K562 (cell line): Measurements from ENCODE around the gene LTBP1. TPM values are rescaled to one million over a fixed set of nuclear protein-coding genes. Genes with fewer than 3 reads are reported as not detected.
A peak's percentile ranks its signal among the peaks of the same experiment; 100 is the strongest.

Experiments
- ATAC-seq: fragments of 200-7000 bp; cut with Tn5 transposase; 3 replicates; pipeline ENCODE4 v1.9.1; 2020; ENCODE audit warnings: moderate library complexity
- BruUV-seq: library from RNA; stranded (reverse); fragments of 400-500 nt; replicated peaks from 2 replicates; lab custom pipeline; 2021; lab: Mats Ljungman, UMichigan
- CTCF ChIA-PET: fragments of 300-600 bp; formaldehyde crosslinking; extraction: SDS; loops from one replicate; lab custom pipeline; 2021; ENCODE audit warnings: low intra/inter-chr PET ratio; lab: Yijun Ruan, JAX
- POLR2A ChIA-PET: fragments of 300-600, 350-650 bp; sonication (Branson Sonifier 250); formaldehyde crosslinking; extraction: SDS; loops from one replicate; lab custom pipeline; 2021; ENCODE audit warnings: antibody characterized with exemption, inconsistent platforms; lab: Yijun Ruan, JAX
- DNase-seq, 4 experiments: peaks; one replicate each; pipeline versions ENCODE4 v3.0.0 to v3.0.0-alpha.2; 2011 to 2018; ENCODE audit warnings: low spot score in 3 of 4, mixed read lengths in 3 of 4; ENCODE audit errors: extremely low read depth in 1 of 4
- FAIRE-seq: peaks from 2 replicates; lab custom pipeline; 2011; peaks lifted over from hg19 to GRCh38; lab: Jason Lieb, UNC
- H2AFZ ChIP-seq: 2 replicates; pipeline ENCODE4 v1.6.0; 2011; ENCODE audit warnings: low read depth, low read length, control low read depth, inconsistent platforms
- H3K27ac ChIP-seq: fragments of 200-600 bp; 3 replicates; pipeline ENCODE4 v1.8.0; 2011; ENCODE audit warnings: low read depth, mild to moderate bottlenecking, control low read depth, inconsistent platforms, low read length, moderate library complexity, mixed read lengths; ENCODE audit errors: extremely low read depth
- H3K27me3 ChIP-seq, 2 experiments: fragments of 300-600 bp in 1 of 2; 2 replicates in 1 of 2; 3 replicates in 1 of 2; pipeline versions ENCODE4 v1.6.0 to v1.8.0; 2011; ENCODE audit warnings: inconsistent platforms in 2 of 2, low read length in 2 of 2, mild to moderate bottlenecking in 1 of 2, mixed read lengths in 1 of 2, moderate library complexity in 1 of 2; ENCODE audit not compliant: control insufficient read depth in 2 of 2, insufficient read depth in 2 of 2
- H3K36me3 ChIP-seq: fragments of 300-600 bp; 3 replicates; pipeline ENCODE4 v1.8.0; 2011; ENCODE audit warnings: mild to moderate bottlenecking, low read length, inconsistent platforms; ENCODE audit not compliant: control insufficient read depth, insufficient read depth
- H3K4me1 ChIP-seq, 2 experiments: fragments of 200-600 bp in 1 of 2; replicated peaks in 1 of 2; 2 replicates in 1 of 2; 3 replicates in 1 of 2; pipeline versions ENCODE4 v1.5.1 to v1.8.0; 2011; ENCODE audit warnings: inconsistent platforms in 2 of 2, low read length in 2 of 2, mild to moderate bottlenecking in 1 of 2, mixed read lengths in 1 of 2, moderate library complexity in 1 of 2; ENCODE audit not compliant: control insufficient read depth in 2 of 2, insufficient read depth in 2 of 2
- H3K4me2 ChIP-seq: 2 replicates; pipeline ENCODE4 v1.6.1; 2011; ENCODE audit warnings: low read length, control low read depth, inconsistent platforms, mixed read lengths; ENCODE audit not compliant: insufficient read depth
- H3K4me3 ChIP-seq: fragments of 200-600 bp; sonication (generic), shearing (Covaris generic); 2 replicates; pipeline ENCODE4 v1.5.1; 2016; ENCODE audit warnings: control low read depth, inconsistent platforms
- H3K79me2 ChIP-seq: fragments of 200-600 bp; 3 replicates; pipeline ENCODE4 v1.8.0; 2011; ENCODE audit warnings: low read length, inconsistent platforms; ENCODE audit not compliant: control insufficient read depth, insufficient read depth
- H3K9ac ChIP-seq, 2 experiments: 2 replicates each; pipeline versions ENCODE4 v1.6.0 to v1.6.1; 2011; ENCODE audit warnings: low read depth in 2 of 2, low read length in 2 of 2, control low read depth in 1 of 2, inconsistent platforms in 1 of 2, mild to moderate bottlenecking in 1 of 2, mixed read lengths in 1 of 2; ENCODE audit not compliant: insufficient read depth in 1 of 2
- H3K9me1 ChIP-seq: one replicate; pipeline ENCODE4 v1.6.0; 2011; ENCODE audit warnings: inconsistent platforms, mild to moderate bottlenecking, low read length, moderate library complexity; ENCODE audit not compliant: control insufficient read depth, insufficient read depth
- H3K9me3 ChIP-seq: replicated peaks from 2 replicates; pipeline ENCODE4 v1.5.1; 2011; ENCODE audit warnings: low read depth, low read length, inconsistent platforms; ENCODE audit not compliant: control insufficient read depth, insufficient read depth
- H4K20me1 ChIP-seq: replicated peaks from 2 replicates; pipeline ENCODE4 v1.6.1; 2011; ENCODE audit warnings: low read length, inconsistent platforms, mixed read lengths; ENCODE audit not compliant: control insufficient read depth, insufficient read depth
- CAMTA2 ChIP-seq: fragments of 250-450 bp; sonication (Bioruptor Pico); conservative IDR thresholded peaks from 2 replicates; pipeline ENCODE4 v1.5.1; 2022
- CBX5 ChIP-seq: IDR thresholded peaks from 2 replicates; pipeline ENCODE4 v1.6.1; 2014; ENCODE audit warnings: low read depth, borderline replicate concordance
- LEF1 ChIP-seq: fragments of 450-650 bp; IDR thresholded peaks from 2 replicates; pipeline ENCODE4 v1.6.1; 2016; ENCODE audit warnings: mild to moderate bottlenecking
- MEF2D ChIP-seq: conservative IDR thresholded peaks from 2 replicates; pipeline ENCODE4 v1.6.1; 2016; ENCODE audit warnings: low read depth, missing genetic modification characterization, missing compliant biosample characterization
- PKNOX1 ChIP-seq: fragments of 450-650 bp; IDR thresholded peaks from 2 replicates; pipeline ENCODE4 v1.6.1; 2016
- PPARD ChIP-seq: fragments of 250-450 bp; sonication (Bioruptor Pico); IDR thresholded peaks from 2 replicates; pipeline ENCODE4 v1.8.0; 2022; ENCODE audit warnings: inconsistent platforms, mild to moderate bottlenecking, moderate library complexity
- STAT5A ChIP-seq: IDR thresholded peaks from 2 replicates; pipeline ENCODE4 v1.6.1; 2012; ENCODE audit warnings: low read length, inconsistent platforms, borderline replicate concordance
- TCF7 ChIP-seq: sonication (generic); IDR thresholded peaks from 2 replicates; pipeline ENCODE4 v1.6.1; 2016; ENCODE audit warnings: antibody characterized with exemption, borderline replicate concordance
- ZEB2 ChIP-seq: fragments of 450-650 bp; IDR thresholded peaks from 2 replicates; pipeline ENCODE4 v1.6.1; 2016
- WGBS: fragments of 100-300 bp; shearing (Covaris generic); methylation state at CpG from one replicate; pipeline ENCODE4 v1.1.6; 2016; ENCODE audit warnings: low coverage, mixed read lengths; ENCODE audit not compliant: insufficient coverage; ENCODE audit errors: missing lambda C conversion rate; 5-methylcytosine and 5-hydroxymethylcytosine counted together
- in situ Hi-C: fragments of 300-500 bp; cut with MboI; formaldehyde crosslinking; loops from 4 replicates; pipeline ENCODE4 v1.15.0; 2018; ENCODE audit warnings: inconsistent platforms, mixed read lengths
- intact Hi-C: fragments of 100-400 bp; cut with micrococcal nuclease; formaldehyde crosslinking; loops from 2 replicates; pipeline ENCODE4 v1.14.2; 2022
- polyA plus RNA-seq, 8 experiments: library from polyadenylated mRNA; depleted of rRNA in 4 of 8; stranded (reverse) in 5 of 8; unstranded in 3 of 8; fragments of >200 nt; fragmentation: Nextera tagmentation in 2 of 8; fragmentation: Illumina TruSeq in 1 of 8; extraction: Ambion mirVana in 2 of 8; extraction: Trizol in 1 of 8; gene quantifications; 2 replicates each; pipeline versions ENCODE4 v1.2.1 to v1.2.3, GENCODE V29; 2011 to 2014; ENCODE audit warnings: inconsistent platforms in 1 of 8, missing spikeins in 1 of 8
- total RNA-seq, 7 experiments: library from RNA; depleted of rRNA in 6 of 7; stranded (reverse); fragments of >200 nt in 6 of 7; fragmentation: Illumina TruSeq in 2 of 7; extraction: Trizol in 2 of 7; gene quantifications; 2 replicates each; pipeline versions ENCODE4 v1.2.1 to v1.2.3, GENCODE V29; 2011 to 2021; ENCODE audit warnings: low replicate concordance in 1 of 7

The LTBP1 gene
- total and polyA plus RNA-seq, 9 of the 15 experiments (the other 6 are each of a cell fraction or from before 2014, with no cell fraction given) = 3.6 to 16.4 (median 8.5) TPM

- in situ Hi-C loops (no loop called here), intact Hi-C loops (no loop called here)
- no peaks in the 10 kb centered on the region for H3K36me3 ChIP-seq
- no peaks in the 10 kb centered on the region for H3K9me3 ChIP-seq
- no peaks in the 10 kb centered on the region for H3K27me3 ChIP-seq
- ChIA-PET POLR2A (no interaction called here), CTCF (no interaction called here)
- H3K9me1 ChIP-seq = no peaks in the 10 kb centered on the region
- H3K4me1 ChIP-seq = peaks cover 0 to 3% of the 10 kb centered on the region in 2 experiments; a peak in 2 of 5 replicates
- ATAC-seq = no peak
- no peaks in the 10 kb centered on the region; the same call in 1 of the 2 replicates for H4K20me1 ChIP-seq
- no peak for DNase-seq
- no peak overlapping the region for H3K9ac ChIP-seq
- no TSS peak for BruUV-seq
- FAIRE-seq = peak; percentile 42
- H3K4me2 ChIP-seq = no peak overlapping the region
- no peak for TF ChIP-seq CAMTA2 (CRISPR knock-in tag)
- TF ChIP-seq CBX5 = no peak
- TF ChIP-seq STAT5A = no peak
- H2AFZ ChIP-seq = no peak overlapping the region
- 36% methylated on average over 11 of the region's 11 CpGs for WGBS
- no peak overlapping the region for H3K27ac ChIP-seq
- H3K79me2 ChIP-seq = no peaks in the 10 kb centered on the region
- H3K4me3 ChIP-seq = no peak overlapping the region
These were observed 56.1 kb downstream of the LTBP1 start for GRCh38 chr2:33002863-33003262.

GRCh38 chr2:33005057-33005456 is 58.3 kb downstream of the LTBP1 start:
- H3K4me1 ChIP-seq = peaks cover 0 to 3% of the 10 kb centered on the region in 2 experiments; a peak in 3 of 5 replicates
- no peak overlapping the region for H3K27ac ChIP-seq
- no peak overlapping the region for H3K4me3 ChIP-seq
- DNase-seq (no peak), ATAC-seq (no peak), FAIRE-seq (no peak)
- CTCF ChIA-PET = no interaction called here
- H3K9me1 ChIP-seq = no peaks in the 10 kb centered on the region
- H4K20me1 ChIP-seq = no peaks in the 10 kb centered on the region; the same call in 1 of the 2 replicates
- intact Hi-C loops = no loop called here
- in situ Hi-C loops = no loop called here
- TF ChIP-seq PKNOX1 = no peak
- TF ChIP-seq PPARD (CRISPR knock-in tag) = no peak
- no peak for TF ChIP-seq TCF7
- TF ChIP-seq LEF1 = no peak
- TF ChIP-seq MEF2D (tag) = no peak
- no peak for TF ChIP-seq ZEB2
- no peak overlapping the region for H3K4me2 ChIP-seq
- no peaks in the 10 kb centered on the region for H3K79me2 ChIP-seq
- 52% methylated on average over 2 of the region's 2 CpGs for WGBS
- BruUV-seq = no TSS peak
- no peak overlapping the region for H2AFZ ChIP-seq
- H3K27me3 ChIP-seq = no peaks in the 10 kb centered on the region; a peak in 1 of 5 replicates
- no peak overlapping the region for H3K9ac ChIP-seq
- no peaks in the 10 kb centered on the region for H3K9me3 ChIP-seq
- no peaks in the 10 kb centered on the region for H3K36me3 ChIP-seq
- POLR2A ChIA-PET = interaction anchor here (1.7 kb wide), 1 partner anchor 15 kb away, joined by 5 read pairs; no protein-coding TSS in a partner anchor
